Endothelial cell of hepatic sinusoid (primary cell): ENCODE data around the gene STK32B.
"Not testable (repeated sequence)": the region's sequence is repeated elsewhere in the genome, so short reads cannot be mapped to it uniquely, and the experiment has no call there.

Source experiments
- in situ Hi-C: cut with HindIII; loops from 2 replicates; pipeline ENCODE4 v1.10.0; 2017; ENCODE audit warnings: low sequenced_read_pairs

The STK32B gene

DNA sequence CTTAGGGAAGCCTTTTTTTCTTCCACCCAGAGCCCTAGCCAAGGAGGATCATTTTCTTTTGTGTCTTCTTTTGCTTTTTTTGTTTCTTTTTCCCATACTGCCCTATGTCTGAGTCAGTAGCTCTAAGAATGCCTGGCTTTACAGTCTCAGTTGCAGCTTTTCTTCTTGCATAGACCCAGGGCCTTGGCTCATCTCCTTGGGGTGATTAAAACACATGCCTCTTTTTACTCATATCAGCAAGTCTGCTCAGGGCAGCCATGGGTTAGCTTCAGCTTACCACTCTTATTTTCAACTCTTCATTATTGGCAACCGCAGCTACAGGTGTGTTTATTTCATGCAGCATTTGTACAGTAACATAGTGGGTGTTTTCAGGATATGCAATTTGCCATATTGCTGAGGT is 196.5 kb downstream of the STK32B start:
- in situ Hi-C loops = no loop called here

GRCh38 chr4:5249727-5250126 is 198.4 kb downstream of the STK32B start:
- in situ Hi-C loops = no loop called here

DNA sequence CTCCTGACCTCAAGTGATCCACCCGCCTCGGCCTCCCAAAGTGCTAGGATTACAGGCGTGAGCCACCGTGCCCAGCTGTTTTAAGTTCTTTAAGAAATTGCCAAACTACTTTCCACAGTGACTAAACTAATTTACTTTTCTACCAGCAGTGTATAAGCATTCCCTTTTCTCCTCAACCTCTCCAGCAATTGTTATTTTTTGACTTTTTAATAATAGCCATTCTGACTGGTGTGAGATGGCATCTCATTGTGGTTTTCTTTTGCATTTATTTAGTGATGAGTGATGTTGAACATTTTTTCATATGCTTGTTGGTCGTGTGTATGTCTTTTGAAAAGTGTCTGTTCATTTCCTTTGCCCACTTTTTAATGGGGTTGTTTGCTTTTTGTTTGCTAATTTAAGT is 199.3 kb downstream of the STK32B start:
- in situ Hi-C loops = not testable (repeated sequence)

DNA sequence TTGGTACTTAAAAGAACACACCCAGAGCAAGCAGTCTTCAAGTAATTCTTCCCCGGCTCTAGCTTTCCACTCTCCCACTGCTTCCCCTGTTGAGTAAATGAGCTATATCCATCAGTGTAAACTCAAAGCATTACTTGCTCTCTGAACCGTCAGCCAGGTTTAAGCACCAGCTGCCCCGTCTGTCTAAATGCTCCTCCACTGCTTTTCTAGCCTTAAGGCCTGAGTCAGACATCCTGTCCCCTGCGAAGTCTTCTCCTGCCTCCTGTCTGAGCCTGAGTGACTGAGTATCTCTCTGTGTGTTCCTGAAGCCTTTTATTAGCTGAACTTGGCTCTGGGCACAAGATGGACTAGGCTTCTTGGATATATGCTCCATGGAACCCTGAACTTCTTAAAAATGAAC is 205.1 kb downstream of the STK32B start:
- in situ Hi-C loops = no loop called here

DNA sequence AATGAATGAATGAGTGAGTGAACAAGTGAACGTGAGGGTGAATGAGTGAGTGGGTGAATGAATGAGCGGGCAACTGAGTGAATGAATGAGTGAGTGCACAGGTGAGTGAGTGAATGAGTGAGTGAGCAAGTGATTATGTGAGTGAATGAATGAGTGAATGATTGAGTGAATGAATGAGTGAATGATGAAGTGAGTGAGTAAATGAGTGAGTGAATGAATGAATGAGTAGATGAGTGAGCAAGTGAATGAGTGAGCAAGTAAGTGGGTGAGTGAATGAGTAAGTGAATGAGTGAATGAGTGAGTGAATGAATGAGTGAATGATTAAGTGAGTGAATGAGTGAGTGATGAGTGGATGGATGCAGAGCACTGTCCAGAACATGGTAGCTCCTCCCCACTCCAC is 205.8 kb downstream of the STK32B start:
- in situ Hi-C loops = no loop called here

DNA sequence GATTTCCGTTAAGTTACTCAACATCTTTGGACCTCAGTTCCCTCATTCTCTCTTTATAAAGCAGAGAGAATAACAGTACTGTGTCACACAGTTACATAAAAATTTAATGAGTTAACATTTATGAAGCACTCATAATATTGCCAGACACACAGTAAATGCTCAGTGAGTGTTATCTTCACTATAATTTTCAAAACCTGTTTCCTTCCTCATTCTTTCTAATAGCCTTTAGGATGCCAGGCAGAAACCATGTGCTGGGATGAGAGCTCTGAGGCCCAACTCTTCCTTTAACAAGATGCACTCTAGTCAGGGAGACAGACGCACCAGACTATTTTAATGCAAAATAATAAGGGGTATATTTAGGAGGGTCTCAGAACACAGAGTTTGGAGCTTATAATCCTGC is 208.2 kb downstream of the STK32B start:
- in situ Hi-C loops = no loop called here

DNA sequence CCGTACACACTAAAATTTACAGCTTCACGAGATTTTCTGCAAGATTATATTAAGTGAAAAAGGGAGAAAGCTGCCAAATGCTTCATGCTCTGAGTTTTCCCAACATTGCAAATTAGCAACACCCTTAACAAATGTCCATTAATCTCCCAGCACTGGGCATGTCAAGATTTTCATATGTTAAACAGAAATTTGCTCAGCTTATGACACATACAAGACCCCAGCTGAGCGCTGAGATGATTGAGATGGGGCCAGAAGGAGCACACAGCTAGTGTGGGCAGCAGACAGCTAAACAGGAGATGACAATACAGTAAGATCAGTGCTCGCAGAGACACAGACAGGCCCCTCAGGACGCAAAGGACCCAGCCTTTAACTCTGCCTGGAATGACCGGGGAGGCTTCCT is 208.8 kb downstream of the STK32B start:
- in situ Hi-C loops = no loop called here

DNA sequence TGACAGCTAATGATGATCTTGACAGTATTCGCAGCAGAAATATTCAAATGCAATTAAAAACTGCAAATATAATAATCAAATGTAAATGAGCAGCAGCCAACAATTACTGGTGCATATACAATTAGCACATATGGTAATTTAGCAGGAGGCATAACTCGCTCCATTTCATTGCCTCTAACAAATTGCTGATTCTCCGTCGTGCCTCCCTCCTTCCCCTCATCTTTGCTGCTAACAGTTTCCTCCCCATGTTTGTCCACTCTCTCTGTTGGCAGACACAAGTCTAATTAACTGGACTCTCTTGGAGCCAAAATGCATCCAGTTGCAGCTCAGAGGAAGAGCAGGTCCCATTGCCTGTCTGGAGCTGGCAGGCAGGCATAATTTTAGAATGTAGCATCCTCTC is 210.6 kb downstream of the STK32B start:
- in situ Hi-C loops = no loop called here

DNA sequence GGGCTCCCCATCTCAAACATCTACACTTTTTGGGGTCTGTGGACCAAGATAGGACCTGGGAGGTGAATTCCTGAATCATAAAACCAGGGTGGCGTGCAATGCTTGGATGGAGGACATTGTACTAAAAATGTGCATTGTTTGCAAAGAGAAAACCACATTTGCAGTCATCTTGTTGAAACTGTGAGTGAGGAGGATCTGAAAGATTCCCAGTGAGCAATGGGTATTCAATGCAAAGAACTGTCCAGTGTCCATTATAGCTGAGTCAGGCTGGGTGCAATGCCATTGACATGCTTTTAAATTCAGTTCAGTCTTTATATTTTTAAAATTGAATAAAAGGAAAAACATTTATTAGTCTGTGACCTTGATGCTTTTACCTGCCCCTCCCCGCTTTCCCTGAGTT is 215.7 kb downstream of the STK32B start:
- in situ Hi-C loops = loop anchor here (5.0 kb wide), 2 partner anchors 45 to 80 kb away; no protein-coding TSS in a partner anchor

- in situ Hi-C loops = loop anchor here (5.0 kb wide), 2 partner anchors 45 to 80 kb away; no protein-coding TSS in a partner anchor
Measured at GRCh38 chr4:5267408-5267807, 216.1 kb downstream of the STK32B start.

DNA sequence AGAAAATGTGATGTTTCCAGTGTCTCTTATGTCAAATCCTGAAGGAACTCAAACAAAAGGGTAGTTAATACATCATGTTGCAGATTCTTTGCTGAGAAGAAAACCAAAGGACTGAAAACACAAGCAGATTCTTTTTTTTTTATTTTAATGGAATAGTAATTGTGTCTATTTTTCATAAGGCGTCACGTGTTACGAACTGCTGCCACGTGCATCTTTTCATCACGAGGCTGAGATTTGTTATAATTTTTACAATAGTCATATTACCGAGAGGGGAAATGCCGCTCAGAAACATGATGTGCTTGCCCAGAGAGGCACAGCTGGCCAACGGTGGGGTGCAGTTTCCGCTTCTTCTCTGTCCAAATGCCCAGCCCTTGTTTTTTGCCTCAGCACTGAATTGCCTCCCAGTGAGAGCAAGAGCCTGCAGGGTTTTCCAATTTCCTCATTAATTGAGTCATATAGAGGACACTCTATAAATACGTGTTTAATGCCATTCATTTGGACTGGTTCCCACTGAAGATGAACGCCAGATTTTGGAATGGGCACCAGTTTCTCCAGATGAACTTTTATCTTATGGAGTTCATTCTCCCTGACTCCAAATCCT is 225.3 kb downstream of the STK32B start:
- in situ Hi-C loops = no loop called here

DNA sequence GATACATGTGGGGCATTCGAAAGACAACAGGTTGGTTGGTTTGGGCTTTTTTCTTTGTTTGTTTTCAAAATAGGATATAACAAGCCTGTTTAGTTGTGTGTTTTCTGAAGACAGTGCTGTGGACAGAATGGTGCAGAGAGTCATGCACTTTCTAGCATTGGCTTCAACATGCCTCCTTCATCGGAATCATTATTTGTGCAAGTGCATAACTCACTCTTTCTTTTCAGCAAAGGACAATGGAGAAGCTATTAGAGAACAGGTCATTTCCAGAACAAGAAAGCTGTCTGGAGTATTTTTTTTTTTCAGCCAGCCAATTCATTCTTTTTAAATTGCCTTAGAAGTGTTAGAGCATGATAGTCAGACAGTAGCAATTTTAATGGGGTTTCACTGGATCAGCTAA is 225.8 kb downstream of the STK32B start:
- in situ Hi-C loops = no loop called here

DNA sequence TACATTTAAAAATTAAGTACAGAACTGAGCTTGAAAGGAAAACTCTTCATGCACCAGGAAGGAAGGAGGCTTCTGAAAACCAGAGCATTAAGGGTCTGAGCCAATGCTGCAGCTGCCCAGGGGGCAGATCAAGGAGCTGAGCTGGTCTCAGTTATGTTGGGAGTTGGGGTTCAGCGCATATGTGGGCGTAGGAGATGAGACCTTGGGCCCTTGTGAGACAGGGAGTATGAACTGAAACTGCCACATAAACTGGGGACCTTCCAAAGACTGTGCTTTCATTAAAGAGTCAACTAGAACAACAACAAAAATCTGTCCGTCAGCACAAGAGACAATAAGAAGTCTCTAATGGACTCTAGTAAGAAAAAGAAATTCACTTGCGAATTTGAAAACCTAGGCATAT is 226.9 kb downstream of the STK32B start:
- in situ Hi-C loops = no loop called here

DNA sequence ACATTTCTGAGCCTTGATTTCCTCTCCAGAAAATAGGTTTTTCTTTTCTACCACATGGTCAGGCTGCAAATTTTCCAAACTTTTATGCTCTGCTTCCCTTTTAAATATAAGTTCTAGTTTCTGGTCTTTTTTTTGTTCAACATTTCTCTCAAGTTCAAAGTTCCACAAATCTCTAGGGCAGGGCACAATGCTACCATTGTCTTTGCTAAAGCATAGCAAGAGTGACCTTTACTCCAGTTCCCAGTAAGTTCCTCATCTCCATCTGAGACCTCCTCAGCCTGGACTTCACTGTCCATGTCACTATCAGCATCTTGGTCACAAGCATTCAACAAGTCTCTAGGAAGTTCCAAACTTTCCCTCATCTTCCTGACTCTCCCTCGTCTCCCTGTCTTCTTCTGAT is 228.8 kb downstream of the STK32B start:
- in situ Hi-C loops = not testable (repeated sequence)

DNA sequence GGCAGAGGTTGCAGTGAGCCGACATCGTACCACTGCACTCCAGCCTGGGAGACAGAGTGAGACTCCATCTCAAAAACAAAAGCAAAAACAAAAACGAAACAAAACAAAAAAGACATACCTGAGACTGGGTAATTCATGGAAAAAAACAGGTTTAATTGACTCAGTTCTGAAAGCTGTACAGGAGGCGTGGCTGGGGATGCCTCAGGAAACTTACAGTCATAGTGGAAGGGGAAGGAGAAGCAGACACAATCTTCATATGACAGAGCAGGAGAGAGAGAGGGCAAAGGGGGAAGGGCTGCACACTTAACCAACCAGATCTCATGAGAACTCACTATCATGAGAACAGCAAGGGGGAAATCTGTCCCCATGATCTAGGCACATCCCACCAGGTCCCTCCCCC is 229.5 kb downstream of the STK32B start:
- in situ Hi-C loops = no loop called here

- in situ Hi-C loops = no loop called here
Measured at GRCh38 chr4:5283837-5284236, 232.6 kb downstream of the STK32B start.

DNA sequence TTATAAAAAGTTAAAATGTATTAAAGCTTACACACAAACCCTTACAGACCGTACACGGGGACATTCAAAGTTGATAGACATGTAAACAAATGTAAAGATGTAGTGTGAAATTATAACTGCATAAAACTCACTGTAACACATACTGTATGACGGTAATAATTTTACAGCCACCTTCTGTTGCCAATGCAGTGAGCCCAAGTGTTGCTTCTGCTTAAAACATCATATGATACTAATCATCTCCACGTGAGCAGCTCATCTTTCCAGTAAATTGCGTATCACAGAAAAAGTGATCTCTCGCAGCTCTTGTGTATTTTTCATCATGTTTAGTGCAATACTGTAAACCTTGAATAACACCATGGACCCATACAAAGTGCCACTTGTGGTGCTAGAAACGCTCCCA is 233.2 kb downstream of the STK32B start:
- in situ Hi-C loops = no loop called here

- in situ Hi-C loops = no loop called here
Measured at GRCh38 chr4:5292101-5292500, 240.8 kb downstream of the STK32B start.

DNA sequence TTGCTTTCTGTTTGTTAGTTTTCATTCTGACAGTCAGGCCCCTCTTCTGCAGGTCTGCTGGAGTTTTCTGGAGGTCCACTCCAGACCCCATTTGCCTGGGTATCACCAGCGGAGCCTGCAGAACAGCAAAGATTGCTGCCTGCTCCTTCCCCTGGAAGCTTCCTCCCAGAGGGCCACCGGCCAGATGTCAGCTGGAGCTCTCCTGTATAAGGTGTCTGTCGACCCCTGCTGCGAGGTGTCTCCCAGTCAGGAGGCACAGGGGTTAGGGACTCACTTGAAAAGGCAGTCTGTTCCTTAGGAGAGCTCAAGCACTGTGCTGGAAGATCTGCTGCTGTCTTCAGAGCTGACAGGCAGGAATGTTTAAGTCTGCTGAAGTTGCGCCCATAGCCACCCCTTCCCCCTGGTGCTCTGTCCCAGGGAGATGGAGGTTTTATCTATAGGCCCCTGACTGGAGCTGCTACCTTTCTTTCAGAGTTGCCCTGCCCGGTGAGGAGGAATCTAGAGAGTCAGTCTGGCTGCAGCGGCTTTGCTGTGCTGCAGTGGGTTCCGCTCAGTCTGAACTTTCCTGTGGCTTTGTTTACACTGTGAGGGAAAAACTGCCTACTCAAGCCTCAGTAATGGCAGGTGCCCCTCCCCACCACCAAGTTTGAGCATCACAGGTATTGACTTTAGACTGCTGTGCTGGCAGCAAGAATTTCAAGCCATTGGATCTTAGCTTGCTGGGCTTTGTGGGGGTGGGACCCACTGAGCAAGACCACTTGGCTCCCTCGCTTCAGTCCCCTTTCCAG is 246.9 kb downstream of the STK32B start:
- in situ Hi-C loops = not testable (repeated sequence)

- in situ Hi-C loops = no loop called here
Measured at GRCh38 chr4:5300283-5300682, 249.0 kb downstream of the STK32B start.

DNA sequence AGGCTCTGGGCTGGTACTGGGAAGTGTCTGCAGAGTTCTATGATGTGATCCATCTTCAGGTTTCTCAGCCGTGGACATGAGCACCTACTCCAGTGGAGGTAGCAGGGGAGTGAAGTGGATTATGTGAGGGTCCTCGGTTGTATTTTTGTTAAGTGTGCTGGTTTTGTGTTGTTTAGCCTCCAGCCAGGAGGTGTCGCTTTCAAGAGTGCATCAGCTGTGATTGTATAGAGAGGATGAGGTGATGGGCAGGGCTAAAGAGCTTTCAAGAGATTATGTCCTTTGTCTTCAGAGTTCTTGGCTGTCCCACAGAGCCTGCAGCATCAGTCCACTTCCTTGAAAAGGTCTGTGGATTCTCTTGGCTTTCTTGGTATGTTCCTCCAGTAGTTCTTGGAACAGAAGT is 256.6 kb downstream of the STK32B start:
- in situ Hi-C loops = no loop called here

- in situ Hi-C loops = no loop called here
Measured at GRCh38 chr4:5322321-5322720, 271.0 kb downstream of the STK32B start.
